ACC112 (cell line): ENCODE data around the gene EEF2K.
A peak's percentile ranks its signal among the peaks of the same experiment; 100 is the strongest.
"Not testable (repeated sequence)": the region's sequence is repeated elsewhere in the genome, so short reads cannot be mapped to it uniquely, and the experiment has no call there.

Experiments
- H2AFZ ChIP-seq: fragments of 200-600 bp; sonication (generic); one replicate; pipeline ENCODE4 v1.6.0; 2017; ENCODE audit warnings: antibody characterized with exemption, low read length; ENCODE audit not compliant: unreplicated experiment
- H3K27ac ChIP-seq: fragments of 200-600 bp; sonication (generic); 2 replicates; pipeline ENCODE4 v1.5.1; 2014; ENCODE audit warnings: low read depth, mild to moderate bottlenecking, antibody characterized with exemption, low read length, moderate library complexity
- H3K27me3 ChIP-seq: fragments of 200-600 bp; sonication (generic); 2 replicates; pipeline ENCODE4 v1.6.1; 2014; ENCODE audit warnings: mild to moderate bottlenecking, antibody characterized with exemption, low read length, moderate library complexity, mixed read lengths; ENCODE audit not compliant: insufficient read depth
- H3K36me3 ChIP-seq: fragments of 200-600 bp; sonication (generic); 2 replicates; pipeline ENCODE4 v1.6.1; 2016; ENCODE audit warnings: mild to moderate bottlenecking, antibody characterized with exemption, low read length, moderate library complexity, mixed read lengths; ENCODE audit not compliant: insufficient read depth
- H3K4me1 ChIP-seq: fragments of 200-600 bp; sonication (generic); one replicate; pipeline ENCODE4 v1.6.1; 2016; ENCODE audit warnings: low read length, mixed read lengths; ENCODE audit not compliant: insufficient read depth, unreplicated experiment, control insufficient read depth
- H3K4me3 ChIP-seq: fragments of 200-600 bp; sonication (generic); 2 replicates; pipeline ENCODE4 v1.5.1; 2014; ENCODE audit warnings: mild to moderate bottlenecking, low read depth, low read length
- H3K79me2 ChIP-seq: fragments of 200-600 bp; sonication (generic); one replicate; pipeline ENCODE4 v1.6.0; 2016; ENCODE audit warnings: low read length; ENCODE audit not compliant: control insufficient read depth, unreplicated experiment, insufficient read depth

The EEF2K gene

DNA sequence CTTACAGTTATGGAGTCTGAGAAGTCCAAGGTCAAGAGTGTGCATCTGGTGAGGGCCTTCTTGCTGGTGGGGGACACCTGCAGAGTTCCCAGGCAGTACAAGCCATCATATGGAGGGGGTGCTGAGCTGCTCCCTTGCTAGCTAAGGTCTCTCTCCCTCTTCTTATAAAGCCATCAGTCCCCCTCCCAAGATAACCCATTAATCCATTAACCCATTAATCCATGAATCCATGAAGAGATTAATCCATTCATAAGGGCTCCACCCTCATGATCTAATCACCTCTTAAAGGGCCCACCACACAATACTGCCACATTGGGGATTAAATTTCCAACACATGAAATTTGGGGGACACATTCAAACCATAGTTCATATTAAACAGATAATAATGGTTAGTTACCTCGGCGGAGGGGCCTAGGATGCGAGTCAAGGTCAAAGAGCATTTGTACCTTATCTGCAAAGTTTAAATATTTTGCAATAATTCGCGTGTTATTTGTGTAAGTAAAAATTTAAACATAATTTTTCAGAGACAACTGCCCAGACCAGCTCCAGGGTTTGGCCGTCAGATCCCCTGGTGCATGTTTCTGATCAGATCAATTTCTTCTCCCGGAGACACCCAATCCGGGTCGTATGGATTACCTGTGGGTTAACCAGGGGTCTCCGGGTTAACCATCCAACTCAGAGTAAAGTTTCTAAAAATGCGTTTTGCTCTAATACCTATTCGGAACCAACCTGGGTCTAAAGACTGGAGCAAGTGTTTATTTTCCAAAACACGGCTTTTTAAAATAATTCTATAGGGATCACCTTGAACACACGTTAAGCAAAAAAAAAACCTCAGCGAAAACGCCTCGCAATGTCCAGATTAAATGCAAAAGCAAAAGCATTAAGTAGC, 90.4 kb downstream of the EEF2K start:
- H3K79me2 ChIP-seq: peaks cover 10% of the 10 kb centered on the region
- no peaks in the 10 kb centered on the region for H3K27me3 ChIP-seq
- H3K4me1 ChIP-seq: peaks cover 6% of the 10 kb centered on the region
- H3K36me3 ChIP-seq: no peaks in the 10 kb centered on the region
- peak overlapping the region; percentile 97 for H3K4me3 ChIP-seq
- H3K27ac ChIP-seq: no peak overlapping the region
- H2AFZ ChIP-seq: peak overlapping the region; percentile 99

GRCh38 chr16:22297114-22297870, 91.2 kb downstream of the EEF2K start, which contains the start of gene POLR3E:
Gene POLR3E (plus strand): TSS chr16:22297409. CDS start chr16:22302969, 5,560 bp downstream.
- no peaks in the 10 kb centered on the region for H3K27me3 ChIP-seq
- H3K4me1 ChIP-seq: peaks cover 6% of the 10 kb centered on the region
- no peaks in the 10 kb centered on the region for H3K36me3 ChIP-seq
- H3K4me3 ChIP-seq: peak within 1 kb of the TSS; percentile 97
- peaks cover 17% of the 10 kb centered on the region for H3K79me2 ChIP-seq
- peak within 1 kb of the TSS; percentile 96 for H3K27ac ChIP-seq
- H2AFZ ChIP-seq: peak within 1 kb of the TSS; percentile 99

- peaks cover 17% of the 10 kb centered on the region for H3K79me2 ChIP-seq
- no peaks in the 10 kb centered on the region for H3K36me3 ChIP-seq
- no peaks in the 10 kb centered on the region for H3K27me3 ChIP-seq
- H3K4me1 ChIP-seq: peaks cover 6% of the 10 kb centered on the region
- H3K4me3 ChIP-seq: peak overlapping the region; percentile 94
- H3K27ac ChIP-seq: peak overlapping the region; percentile 96
- H2AFZ ChIP-seq: no peak overlapping the region
Observed at GRCh38 chr16:22297871-22298733, 92.0 kb downstream of the EEF2K start.

DNA sequence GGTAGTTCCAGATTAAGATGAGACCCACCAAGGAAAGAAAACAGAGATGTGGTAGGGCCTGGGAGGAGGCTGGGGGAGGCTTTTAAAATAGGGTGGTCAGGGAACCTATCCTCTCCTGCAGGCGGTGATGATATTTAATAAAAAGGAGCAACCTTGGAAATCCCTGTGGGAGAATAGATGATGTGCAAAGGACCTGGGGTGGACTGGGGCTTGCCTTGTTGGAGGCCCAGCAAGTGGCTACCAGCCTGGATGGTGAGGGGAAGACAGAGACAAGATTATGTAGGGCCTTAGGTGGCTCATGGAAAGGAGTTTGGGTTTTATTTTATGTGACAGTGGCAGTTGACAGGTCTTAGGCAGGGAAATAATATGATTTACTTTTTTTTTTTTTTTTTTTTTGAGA, 93.0 kb downstream of the EEF2K start:
- H2AFZ ChIP-seq: no peak overlapping the region
- H3K4me3 ChIP-seq: no peak overlapping the region; the same call in 1 of the 2 replicates
- no peaks in the 10 kb centered on the region for H3K27me3 ChIP-seq
- no peaks in the 10 kb centered on the region for H3K36me3 ChIP-seq
- H3K79me2 ChIP-seq: peaks cover 17% of the 10 kb centered on the region
- H3K4me1 ChIP-seq: peaks cover 6% of the 10 kb centered on the region
- H3K27ac ChIP-seq: peak overlapping the region; percentile 96; the same call in 1 of the 2 replicates

GRCh38 chr16:22300427-22301071, 94.5 kb downstream of the EEF2K start:
- Histone ChIP-seq H3K27ac (no peak overlapping the region), H3K36me3 (no peaks in the 10 kb centered on the region), H3K4me3 (no peak overlapping the region), H3K4me1 (peaks cover 6% of the 10 kb centered on the region), H2AFZ (no peak overlapping the region), H3K79me2 (peaks cover 17% of the 10 kb centered on the region), H3K27me3 (no peaks in the 10 kb centered on the region)

DNA sequence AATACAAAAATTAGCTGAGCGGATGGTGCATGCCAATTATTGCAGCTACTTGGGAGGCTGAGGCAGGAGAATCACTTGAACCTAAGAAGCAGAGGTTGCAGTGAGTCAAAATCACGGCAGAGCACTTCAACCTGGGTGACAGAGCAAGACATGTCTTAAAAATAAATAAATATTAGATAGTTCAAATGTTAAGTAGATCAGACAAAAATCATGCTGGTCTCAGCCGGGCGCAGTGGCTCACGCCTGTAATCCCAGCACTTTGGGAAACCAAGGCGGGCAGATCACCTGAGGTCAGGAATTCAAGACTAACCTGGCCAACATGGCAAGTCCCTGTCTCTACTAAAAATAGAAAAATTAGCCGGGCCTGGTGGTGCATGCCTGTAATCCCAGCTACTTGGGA, 95.3 kb downstream of the EEF2K start:
- not testable (repeated sequence) for H3K4me3 ChIP-seq, H3K27me3 ChIP-seq, H2AFZ ChIP-seq, H3K36me3 ChIP-seq, H3K27ac ChIP-seq, H3K4me1 ChIP-seq
- peaks cover 17% of the 10 kb centered on the region for H3K79me2 ChIP-seq

DNA sequence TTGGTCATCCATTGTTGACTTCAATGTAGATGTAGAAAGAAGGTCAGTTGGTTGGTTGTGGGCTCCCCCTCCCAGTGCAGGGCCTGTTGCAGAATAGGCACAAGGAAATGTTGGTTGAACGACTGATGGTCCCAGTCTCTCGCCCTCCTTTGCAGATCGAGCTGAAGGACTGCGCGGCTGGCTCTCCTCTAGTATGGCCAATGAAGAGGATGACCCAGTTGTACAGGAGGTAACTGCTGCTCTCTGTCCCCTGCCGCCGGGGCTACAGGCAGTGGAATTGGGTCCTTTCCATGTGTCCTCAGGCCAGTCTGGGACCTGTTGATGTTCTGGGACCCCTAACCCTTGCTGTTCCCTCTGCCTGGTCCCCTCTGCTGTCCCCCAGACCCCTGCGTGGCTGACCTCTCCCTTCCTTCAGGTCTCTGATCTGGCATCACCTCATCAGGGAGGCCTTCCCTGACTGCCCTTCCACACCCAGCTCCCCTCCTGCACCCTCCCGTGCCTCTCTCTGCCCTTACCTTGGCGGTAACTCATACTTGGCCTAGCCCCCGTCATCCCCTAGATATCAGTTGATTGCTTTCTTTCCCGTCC, 96.8 kb downstream of the EEF2K start:
- Histone ChIP-seq H2AFZ (no peak overlapping the region), H3K4me3 (no peak overlapping the region), H3K27me3 (no peaks in the 10 kb centered on the region), H3K79me2 (peaks cover 12% of the 10 kb centered on the region), H3K36me3 (no peaks in the 10 kb centered on the region), H3K4me1 (no peaks in the 10 kb centered on the region), H3K27ac (no peak overlapping the region)

GRCh38 chr16:22304411-22304810, 98.3 kb downstream of the EEF2K start:
- no peak overlapping the region for H3K4me3 ChIP-seq
- no peak overlapping the region for H3K27ac ChIP-seq
- 0 out of 2 replicates have a peak, but pooled peaks cover 3% of the 10 kb centered on the region for H3K36me3 ChIP-seq
- H3K79me2 ChIP-seq: peaks cover 11% of the 10 kb centered on the region
- no peaks in the 10 kb centered on the region for H3K4me1 ChIP-seq
- no peaks in the 10 kb centered on the region for H3K27me3 ChIP-seq
- no peak overlapping the region for H2AFZ ChIP-seq

DNA sequence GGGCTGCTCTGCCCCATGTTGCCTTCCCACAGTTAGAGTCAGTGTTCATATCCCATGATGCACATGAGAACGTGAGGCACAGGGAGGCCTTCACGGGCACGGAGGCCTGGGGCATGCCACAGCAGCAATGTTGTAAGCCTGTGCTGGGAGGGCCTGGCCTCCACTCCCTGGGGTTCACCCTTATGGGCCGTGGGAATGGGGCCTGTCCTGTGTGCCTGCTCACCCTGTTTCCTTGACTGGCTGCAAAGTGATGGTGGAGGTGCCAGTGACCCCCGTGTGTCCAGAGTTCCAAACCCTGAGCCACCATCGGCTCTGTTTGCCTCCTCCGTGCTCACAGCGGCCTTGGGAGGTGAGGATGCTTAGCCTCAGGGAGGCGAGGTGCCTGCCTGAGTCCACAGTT, 100.7 kb downstream of the EEF2K start:
- Histone ChIP-seq H2AFZ (no peak overlapping the region), H3K27ac (no peak overlapping the region), H3K4me1 (no peaks in the 10 kb centered on the region), H3K36me3 (0 out of 2 replicates have a peak, but pooled peaks cover 3% of the 10 kb centered on the region), H3K4me3 (no peak overlapping the region), H3K79me2 (peaks cover 5% of the 10 kb centered on the region), H3K27me3 (no peaks in the 10 kb centered on the region)
